GM19328 (cell line): ENCODE results near the gene IL1RAPL2.
"Not testable (repeated sequence)": the region's sequence is repeated elsewhere in the genome, so short reads cannot be mapped to it uniquely, and the experiment has no call there.

Source experiments
- ATAC-seq: cut with Tn5 transposase; IDR thresholded peaks from one replicate; pipeline ENCODE4 v1.9.1; 2021; ENCODE audit warnings: mild to moderate bottlenecking, moderate library complexity; ENCODE audit not compliant: unreplicated experiment

IL1RAPL2 gene

GRCh38 chrX:105134273-105134672, 568.3 kb downstream of the IL1RAPL2 start:
- ATAC-seq = no peak

GRCh38 chrX:105136786-105137185, 570.8 kb downstream of the IL1RAPL2 start:
- no peak for ATAC-seq

GRCh38 chrX:105150036-105150435, 584.0 kb downstream of the IL1RAPL2 start:
- no peak for ATAC-seq

GRCh38 chrX:105150557-105150956, 584.6 kb downstream of the IL1RAPL2 start:
- no peak for ATAC-seq

GRCh38 chrX:105167233-105167632, 601.2 kb downstream of the IL1RAPL2 start:
- ATAC-seq = no peak

GRCh38 chrX:105168577-105168976, 602.6 kb downstream of the IL1RAPL2 start:
- no peak for ATAC-seq

GRCh38 chrX:105173071-105173470, 607.1 kb downstream of the IL1RAPL2 start:
- ATAC-seq = no peak

GRCh38 chrX:105179644-105180043, 613.6 kb downstream of the IL1RAPL2 start:
- ATAC-seq = no peak

- no peak for ATAC-seq
Measured at GRCh38 chrX:105189093-105189492, 623.1 kb downstream of the IL1RAPL2 start.

- ATAC-seq = no peak
Measured at GRCh38 chrX:105190252-105190853, 624.4 kb downstream of the IL1RAPL2 start.

GRCh38 chrX:105191878-105192277, 625.9 kb downstream of the IL1RAPL2 start:
- ATAC-seq = no peak

GRCh38 chrX:105209406-105209805, 643.4 kb downstream of the IL1RAPL2 start:
- ATAC-seq = no peak

- no peak for ATAC-seq
Measured at GRCh38 chrX:105210258-105210657, 644.3 kb downstream of the IL1RAPL2 start.

- ATAC-seq = no peak
Measured at GRCh38 chrX:105211066-105211575, 645.1 kb downstream of the IL1RAPL2 start.

- no peak for ATAC-seq
Measured at GRCh38 chrX:105219454-105220401, 653.7 kb downstream of the IL1RAPL2 start.

- no peak for ATAC-seq
Measured at GRCh38 chrX:105220636-105221035, 654.6 kb downstream of the IL1RAPL2 start, which contains the start of gene TEX13A. Gene TEX13A, minus strand, starts transcription at chrX:105220694. Its CDS starts 297 bp downstream, at chrX:105220397.

GRCh38 chrX:105221374-105221773, 655.4 kb downstream of the IL1RAPL2 start:
- no peak for ATAC-seq

- no peak for ATAC-seq
Measured at GRCh38 chrX:105226499-105226898, 660.5 kb downstream of the IL1RAPL2 start.

- ATAC-seq = no peak
Measured at GRCh38 chrX:105228602-105229001, 662.6 kb downstream of the IL1RAPL2 start.

GRCh38 chrX:105229146-105229545, 663.1 kb downstream of the IL1RAPL2 start:
- no peak for ATAC-seq

GRCh38 chrX:105237407-105237806, 671.4 kb downstream of the IL1RAPL2 start:
- not testable (repeated sequence) for ATAC-seq

- ATAC-seq = no peak
Measured at GRCh38 chrX:105241056-105241455, 675.1 kb downstream of the IL1RAPL2 start.
